PC-9 (cell line): ENCODE results near the gene FHIP1A. TPM values are rescaled to one million over a fixed set of nuclear protein-coding genes. Genes with fewer than 3 reads are reported as not detected.
"Not testable (repeated sequence)": the region's sequence is repeated elsewhere in the genome, so short reads cannot be mapped to it uniquely, and the experiment has no call there.

Experiments
- BruUV-seq: library from RNA; stranded (reverse); fragments of 400-500 nt; replicated peaks from 2 replicates; lab custom pipeline; 2021; lab: Mats Ljungman, UMichigan
- CTCF ChIA-PET: fragments of 300-600 bp; sonication (Branson Sonifier 250); formaldehyde crosslinking; loops from one replicate; lab custom pipeline; 2022; ENCODE audit warnings: antibody characterized with exemption; lab: Charles Lee
- POLR2A ChIA-PET: fragments of 300-600 bp; sonication (Branson Sonifier 250); formaldehyde crosslinking; loops from one replicate; lab custom pipeline; 2022; ENCODE audit warnings: antibody characterized with exemption; ENCODE audit not compliant: unreplicated experiment; lab: Charles Lee
- DNase-seq, 2 experiments: peaks; one replicate each; pipeline versions ENCODE4 v3.0.0 to v3.0.0-alpha.2; 2015 to 2022; ENCODE audit warnings: mixed read lengths in 1 of 2
- H2AFZ ChIP-seq: fragments of 200-600 bp; sonication (generic); 2 replicates; pipeline ENCODE4 v1.8.1; 2017; ENCODE audit warnings: antibody characterized with exemption
- H3F3A ChIP-seq: fragments of 200-600 bp; sonication (generic); 2 replicates; pipeline ENCODE4 v1.8.1; 2017; ENCODE audit warnings: antibody characterized with exemption, mild to moderate bottlenecking, low read depth; ENCODE audit not compliant: insufficient read depth
- H3K27ac ChIP-seq: fragments of 200-600 bp; sonication (generic); 2 replicates; pipeline ENCODE4 v1.6.1; 2016; ENCODE audit warnings: mixed run types
- H3K27me3 ChIP-seq: fragments of 200-600 bp; sonication (generic); 2 replicates; pipeline ENCODE4 v1.6.1; 2016; ENCODE audit warnings: low read depth, mixed run types; ENCODE audit not compliant: insufficient read depth
- H3K36me3 ChIP-seq: fragments of 200-600 bp; sonication (generic); 2 replicates; pipeline ENCODE4 v1.6.1; 2016; ENCODE audit warnings: low read depth, mixed run types
- H3K4me1 ChIP-seq: fragments of 200-600 bp; sonication (generic); replicated peaks from 2 replicates; pipeline ENCODE4 v1.6.1; 2016; ENCODE audit warnings: mixed run types; ENCODE audit not compliant: insufficient read depth
- H3K4me2 ChIP-seq: fragments of 200-600 bp; sonication (generic); 2 replicates; pipeline ENCODE4 v1.6.1; 2017; ENCODE audit warnings: mixed run types
- H3K4me3 ChIP-seq: fragments of 200-600 bp; sonication (generic); 2 replicates; pipeline ENCODE4 v1.6.1; 2016; ENCODE audit warnings: mixed run types
- H3K79me2 ChIP-seq: fragments of 200-600 bp; sonication (generic); 2 replicates; pipeline ENCODE4 v1.6.1; 2017; ENCODE audit warnings: low read depth, mixed run types
- H3K9me2 ChIP-seq: fragments of 200-600 bp; sonication (generic); 2 replicates; pipeline ENCODE4 v1.8.1; 2017; ENCODE audit warnings: mild to moderate bottlenecking; ENCODE audit not compliant: insufficient read depth
- H3K9me3 ChIP-seq: fragments of 200-600 bp; sonication (generic); 2 replicates; pipeline ENCODE4 v1.8.1; 2016; ENCODE audit warnings: low read depth; ENCODE audit not compliant: insufficient read depth
- H4K20me1 ChIP-seq: fragments of 200-600 bp; sonication (generic); 2 replicates; pipeline ENCODE4 v1.8.1; 2017; ENCODE audit not compliant: insufficient read depth
- EZH2 ChIP-seq: fragments of 200-600 bp; sonication (generic); IDR thresholded peaks from 2 replicates; pipeline ENCODE4 v1.8.0; 2017; ENCODE audit warnings: antibody characterized with exemption, low read depth
- intact Hi-C: fragments of 100-400 bp; cut with micrococcal nuclease; formaldehyde crosslinking; loops from one replicate; pipeline ENCODE4 v1.10.0; 2022; ENCODE audit not compliant: unreplicated experiment
- total RNA-seq: library from RNA; stranded (reverse); gene quantifications from 2 replicates; pipeline ENCODE4 v1.2.3, GENCODE V29; 2021
- TF ChIP-seq, protein P1 (sequence below): fragments of 200-600 bp; sonication (generic); conservative IDR thresholded peaks from 2 replicates; pipeline ENCODE4 v1.6.1; 2017; ENCODE audit warnings: mixed run types, antibody characterized with exemption, mild to moderate bottlenecking, moderate library complexity

Gene FHIP1A
- total RNA-seq, 1 experiment from 2014 or later: 33.7 TPM

DNA sequence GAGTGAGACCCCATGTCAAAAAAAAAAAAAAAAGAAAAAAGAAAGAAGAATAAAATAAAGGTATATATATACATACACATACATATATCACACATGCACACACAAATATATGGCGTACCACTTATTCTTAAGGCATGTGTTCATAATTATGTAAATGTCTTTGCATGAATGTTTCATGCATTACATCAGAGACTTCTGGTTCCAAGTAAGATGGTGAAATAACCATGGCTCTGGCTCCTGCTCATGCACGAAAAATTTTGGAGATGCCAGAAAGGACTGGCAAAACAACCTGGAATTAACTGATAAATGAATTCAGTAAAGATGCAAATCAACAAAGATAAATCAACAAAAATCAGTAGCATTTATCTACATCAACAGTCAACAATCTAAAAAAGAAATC, 19.7 kb upstream of the FHIP1A start:
- H3K27me3 ChIP-seq: no peaks in the 10 kb centered on the region
- no peaks in the 10 kb centered on the region for H3K4me1 ChIP-seq
- H3K4me2 ChIP-seq: no peak overlapping the region
- no TSS peak for BruUV-seq
- H3K9me2 ChIP-seq: no peaks in the 10 kb centered on the region
- TF ChIP-seq, protein P1, sequence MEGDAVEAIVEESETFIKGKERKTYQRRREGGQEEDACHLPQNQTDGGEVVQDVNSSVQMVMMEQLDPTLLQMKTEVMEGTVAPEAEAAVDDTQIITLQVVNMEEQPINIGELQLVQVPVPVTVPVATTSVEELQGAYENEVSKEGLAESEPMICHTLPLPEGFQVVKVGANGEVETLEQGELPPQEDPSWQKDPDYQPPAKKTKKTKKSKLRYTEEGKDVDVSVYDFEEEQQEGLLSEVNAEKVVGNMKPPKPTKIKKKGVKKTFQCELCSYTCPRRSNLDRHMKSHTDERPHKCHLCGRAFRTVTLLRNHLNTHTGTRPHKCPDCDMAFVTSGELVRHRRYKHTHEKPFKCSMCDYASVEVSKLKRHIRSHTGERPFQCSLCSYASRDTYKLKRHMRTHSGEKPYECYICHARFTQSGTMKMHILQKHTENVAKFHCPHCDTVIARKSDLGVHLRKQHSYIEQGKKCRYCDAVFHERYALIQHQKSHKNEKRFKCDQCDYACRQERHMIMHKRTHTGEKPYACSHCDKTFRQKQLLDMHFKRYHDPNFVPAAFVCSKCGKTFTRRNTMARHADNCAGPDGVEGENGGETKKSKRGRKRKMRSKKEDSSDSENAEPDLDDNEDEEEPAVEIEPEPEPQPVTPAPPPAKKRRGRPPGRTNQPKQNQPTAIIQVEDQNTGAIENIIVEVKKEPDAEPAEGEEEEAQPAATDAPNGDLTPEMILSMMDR: no peak
- TF ChIP-seq EZH2: no peak
- H4K20me1 ChIP-seq: no peaks in the 10 kb centered on the region
- no peaks in the 10 kb centered on the region for H3K36me3 ChIP-seq
- DNase-seq: no peak
- no peaks in the 10 kb centered on the region for H3F3A ChIP-seq
- H3K27ac ChIP-seq: no peak overlapping the region
- ChIA-PET CTCF (no interaction called here), POLR2A (no interaction called here)
- H3K4me3 ChIP-seq: no peak overlapping the region
- H3K79me2 ChIP-seq: no peaks in the 10 kb centered on the region
- H3K9me3 ChIP-seq: no peaks in the 10 kb centered on the region; the same call in 1 of the 2 replicates
- intact Hi-C loops: no loop called here
- H2AFZ ChIP-seq: no peak overlapping the region

DNA sequence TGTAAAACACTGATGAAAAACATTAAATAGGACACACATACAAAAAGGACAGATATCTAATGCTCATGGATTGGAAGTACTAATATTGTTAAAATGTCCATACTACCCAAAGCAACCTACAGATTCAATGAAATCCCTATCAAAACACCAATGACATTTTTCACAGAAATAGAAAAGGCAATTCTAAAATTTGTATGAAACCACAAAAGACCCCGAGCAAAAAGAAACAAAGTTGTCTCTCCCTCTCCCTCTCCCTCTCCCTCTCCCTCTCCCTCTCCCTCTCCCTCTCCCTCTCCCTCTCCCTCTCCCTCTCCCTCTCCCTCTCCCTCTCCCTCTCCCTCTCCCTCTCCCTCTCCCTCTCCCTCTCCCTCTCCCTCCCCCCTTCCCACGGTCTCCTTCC, 19.2 kb upstream of the FHIP1A start:
- H3K9me3 ChIP-seq, POLR2A ChIA-PET, H3K4me2 ChIP-seq, intact Hi-C loops, H3K27ac ChIP-seq, H2AFZ ChIP-seq, BruUV-seq, H3K36me3 ChIP-seq, H3F3A ChIP-seq, H3K79me2 ChIP-seq, H3K4me3 ChIP-seq, H3K27me3 ChIP-seq, H4K20me1 ChIP-seq, DNase-seq, H3K9me2 ChIP-seq, CTCF ChIA-PET, H3K4me1 ChIP-seq: not testable (repeated sequence)

DNA sequence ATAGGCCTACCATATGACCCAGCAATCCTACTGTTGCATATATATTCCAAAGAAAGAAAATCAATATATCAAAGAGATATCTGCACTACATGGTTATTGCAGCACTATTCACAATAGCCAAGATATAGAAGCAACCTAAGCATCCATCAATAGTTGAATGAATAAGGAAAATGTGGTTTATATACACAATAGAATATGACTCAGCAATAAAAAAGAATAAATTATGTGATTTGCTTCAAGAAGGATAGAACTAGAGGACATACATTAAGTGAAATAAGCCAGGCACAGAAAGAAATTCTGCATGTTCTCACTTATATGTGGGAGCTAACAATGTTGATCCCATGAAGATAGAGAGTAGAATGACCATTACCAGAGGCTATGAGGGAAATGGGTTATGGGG, 13.1 kb upstream of the FHIP1A start:
- no peaks in the 10 kb centered on the region for H3K9me2 ChIP-seq
- H3F3A ChIP-seq: no peaks in the 10 kb centered on the region
- DNase-seq: no peak
- H3K4me3 ChIP-seq: no peak overlapping the region
- H2AFZ ChIP-seq: no peak overlapping the region
- H3K36me3 ChIP-seq: no peaks in the 10 kb centered on the region
- no peaks in the 10 kb centered on the region for H3K27me3 ChIP-seq
- no TSS peak for BruUV-seq
- intact Hi-C loops: no loop called here
- H3K4me1 ChIP-seq: no peaks in the 10 kb centered on the region
- no peaks in the 10 kb centered on the region; the same call in 1 of the 2 replicates for H3K9me3 ChIP-seq
- CTCF ChIA-PET: no interaction called here
- TF ChIP-seq, protein P1: no peak
- TF ChIP-seq EZH2: no peak
- H3K79me2 ChIP-seq: no peaks in the 10 kb centered on the region
- no peak overlapping the region for H3K4me2 ChIP-seq
- no peak overlapping the region for H3K27ac ChIP-seq
- H4K20me1 ChIP-seq: no peaks in the 10 kb centered on the region
- POLR2A ChIA-PET: no interaction called here

DNA sequence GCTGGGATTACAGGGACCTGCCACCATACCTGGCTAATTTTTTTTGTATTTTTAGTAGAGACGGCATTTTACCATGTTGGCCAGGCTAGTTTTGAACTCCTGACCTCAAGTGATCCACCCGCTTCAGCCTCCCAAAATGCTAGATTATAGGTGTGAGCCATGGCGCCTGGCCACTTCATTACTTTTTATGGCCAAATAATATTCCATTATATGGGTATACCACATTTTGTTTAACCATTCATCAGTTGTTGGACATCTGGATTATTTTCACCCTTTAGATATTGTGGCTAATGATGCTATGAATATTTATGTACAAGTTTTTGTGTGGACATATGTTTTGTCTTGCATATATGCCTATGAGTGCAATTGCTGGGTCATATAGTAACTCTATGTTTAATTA, 8.6 kb upstream of the FHIP1A start:
- H3K4me3 ChIP-seq: no peak overlapping the region
- H3K9me3 ChIP-seq: no peaks in the 10 kb centered on the region
- H3F3A ChIP-seq: no peaks in the 10 kb centered on the region
- BruUV-seq: no TSS peak
- POLR2A ChIA-PET: no interaction called here
- H2AFZ ChIP-seq: no peak overlapping the region
- H3K4me1 ChIP-seq: no peaks in the 10 kb centered on the region
- H3K27me3 ChIP-seq: no peaks in the 10 kb centered on the region
- H3K36me3 ChIP-seq: no peaks in the 10 kb centered on the region
- no peak overlapping the region for H3K27ac ChIP-seq
- no peaks in the 10 kb centered on the region for H3K79me2 ChIP-seq
- intact Hi-C loops: no loop called here
- CTCF ChIA-PET: interaction anchor here (0.6 kb wide), 1 partner anchor 15 kb away, joined by 12 read pairs; no protein-coding TSS in a partner anchor
- H3K4me2 ChIP-seq: no peak overlapping the region
- no peak for DNase-seq
- TF ChIP-seq EZH2: no peak
- TF ChIP-seq, protein P1: no peak
- no peaks in the 10 kb centered on the region for H3K9me2 ChIP-seq
- no peaks in the 10 kb centered on the region for H4K20me1 ChIP-seq
